K562 (cell line): ENCODE results near the gene R3HDM2. TPM values are rescaled to one million over a fixed set of nuclear protein-coding genes. Genes with fewer than 3 reads are reported as not detected.

ENCODE experiments used
- ARID1B ChIP-seq: fragments of 450-650 bp; IDR thresholded peaks from 2 replicates; pipeline ENCODE4 v1.6.1; 2016; ENCODE audit warnings: antibody characterized with exemption, mild to moderate bottlenecking, inconsistent platforms
- ARID4B ChIP-seq: sonication (generic); formaldehyde crosslinking; IDR thresholded peaks from 2 replicates; pipeline ENCODE4 v1.8.0; 2022; ENCODE audit warnings: mild to moderate bottlenecking, missing genetic modification reagents
- ATF2 ChIP-seq: sonication (generic); formaldehyde crosslinking; IDR thresholded peaks from 2 replicates; pipeline ENCODE4 v1.8.1; 2022; ENCODE audit warnings: missing genetic modification reagents
- CAMTA2 ChIP-seq: fragments of 250-450 bp; sonication (Bioruptor Pico); conservative IDR thresholded peaks from 2 replicates; pipeline ENCODE4 v1.5.1; 2022
- DEAF1 ChIP-seq: fragments of 450-650 bp; formaldehyde crosslinking; IDR thresholded peaks from 2 replicates; pipeline ENCODE4 v1.4.0; 2020; ENCODE audit warnings: mild to moderate bottlenecking, moderate library complexity
- DNMT1 ChIP-seq: fragments of 450-650 bp; IDR thresholded peaks from 2 replicates; pipeline ENCODE4 v1.6.1; 2016; ENCODE audit warnings: antibody characterized with exemption, mild to moderate bottlenecking
- E2F6 ChIP-seq, 2 experiments: IDR thresholded peaks; 2 replicates each; pipeline ENCODE4 v1.6.1; 2011; ENCODE audit warnings: borderline replicate concordance in 1 of 2, control low read depth in 1 of 2, low read depth in 1 of 2, low read length in 1 of 2, mild to moderate bottlenecking in 1 of 2, mixed read lengths in 1 of 2, moderate library complexity in 1 of 2; ENCODE audit not compliant: insufficient read depth in 1 of 2, insufficient read length in 1 of 2, poor library complexity in 1 of 2, severe bottlenecking in 1 of 2; ENCODE audit errors: extremely low read depth in 1 of 2
- HINFP ChIP-seq: fragments of 450-650 bp; conservative IDR thresholded peaks from 2 replicates; pipeline ENCODE4 v1.6.1; 2016; ENCODE audit warnings: missing genetic modification characterization, low read depth, mild to moderate bottlenecking, control low read depth, missing compliant biosample characterization
- IRF1 ChIP-seq: sonication (generic); formaldehyde crosslinking; IDR thresholded peaks from 2 replicates; pipeline ENCODE4 v1.8.0; 2022; ENCODE audit warnings: missing genetic modification reagents, mild to moderate bottlenecking, borderline replicate concordance
- RNF2 ChIP-seq: sonication (generic); IDR thresholded peaks from 2 replicates; pipeline ENCODE4 v1.6.1; 2016
- SMAD2 ChIP-seq: fragments of 150-350 bp; IDR thresholded peaks from 2 replicates; pipeline ENCODE4 v1.6.1; 2014; ENCODE audit warnings: low read depth, mild to moderate bottlenecking, low read length
- TEAD2 ChIP-seq: fragments of 450-650 bp; IDR thresholded peaks from 2 replicates; pipeline ENCODE4 v1.6.1; 2016; ENCODE audit warnings: missing genetic modification characterization, control low read depth, missing compliant biosample characterization
- ZFX ChIP-seq: sonication (generic); formaldehyde crosslinking; IDR thresholded peaks from 2 replicates; pipeline ENCODE4 v1.8.0; 2022; ENCODE audit warnings: mild to moderate bottlenecking, missing genetic modification reagents, moderate library complexity
- ZNF121 ChIP-seq: sonication (generic); formaldehyde crosslinking; conservative IDR thresholded peaks from 2 replicates; pipeline ENCODE4 v1.8.0; 2022; ENCODE audit warnings: missing genetic modification reagents
- ZNF507 ChIP-seq: conservative IDR thresholded peaks from 2 replicates; pipeline ENCODE4 v1.6.1; 2017; ENCODE audit warnings: missing genetic modification characterization, missing compliant biosample characterization
- polyA plus RNA-seq, 8 experiments: library from polyadenylated mRNA; depleted of rRNA in 4 of 8; stranded (reverse) in 5 of 8; unstranded in 3 of 8; fragments of >200 nt; fragmentation: Nextera tagmentation in 2 of 8; fragmentation: Illumina TruSeq in 1 of 8; extraction: Ambion mirVana in 2 of 8; extraction: Trizol in 1 of 8; gene quantifications; 2 replicates each; pipeline versions ENCODE4 v1.2.1 to v1.2.3, GENCODE V29; 2011 to 2014; ENCODE audit warnings: inconsistent platforms in 1 of 8, missing spikeins in 1 of 8
- total RNA-seq, 7 experiments: library from RNA; depleted of rRNA in 6 of 7; stranded (reverse); fragments of >200 nt in 6 of 7; fragmentation: Illumina TruSeq in 2 of 7; extraction: Trizol in 2 of 7; gene quantifications; 2 replicates each; pipeline versions ENCODE4 v1.2.1 to v1.2.3, GENCODE V29; 2011 to 2021; ENCODE audit warnings: low replicate concordance in 1 of 7

R3HDM2 gene
- total and polyA plus RNA-seq, 9 of the 15 experiments (the other 6 are each of a cell fraction or from before 2014, with no cell fraction given): 3.3 to 18.8 (median 9.0) TPM

GRCh38 chr12:57238854-57239554 lies 191.8 kb downstream of the R3HDM2 start (continued):
- TF ChIP-seq ARID4B (CRISPR knock-in tag) (peak; percentile 69; the same call in 1 of the 2 replicates), IRF1 (no peak), CAMTA2 (no peak), ARID1B (no peak), ZNF507 (tag) (no peak), ZFX (CRISPR knock-in tag) (peak; percentile 51; the same call in 1 of the 2 replicates), ZNF121 (no peak), ATF2 (CRISPR knock-in tag) (no peak), DNMT1 (no peak), TEAD2 (tag) (no peak), RNF2 (peak; percentile 39; the same call in 1 of the 2 replicates), HINFP (tag) (no peak), E2F6 (IDR thresholded peaks at IDR 0.05; ENCODE audit: borderline replicate concordance in 1 of 2, extremely low read depth in 1 of 2, insufficient read depth in 1 of 2, insufficient read length in 1 of 2, low read depth in 1 of 2, low read length in 1 of 2, poor library complexity in 1 of 2, severe bottlenecking in 1 of 2) (peak; percentile 46 to 60), SMAD2 (no peak), DEAF1 (peak; percentile 89)
